Cortex of kidney (tissue), 1 donor: ENCODE data around the gene OR6C76.

Experiments
- DNase-seq: peaks from one replicate; lab custom pipeline; 2025; lab: John Stamatoyannopoulos, UW

Gene OR6C76

DNA sequence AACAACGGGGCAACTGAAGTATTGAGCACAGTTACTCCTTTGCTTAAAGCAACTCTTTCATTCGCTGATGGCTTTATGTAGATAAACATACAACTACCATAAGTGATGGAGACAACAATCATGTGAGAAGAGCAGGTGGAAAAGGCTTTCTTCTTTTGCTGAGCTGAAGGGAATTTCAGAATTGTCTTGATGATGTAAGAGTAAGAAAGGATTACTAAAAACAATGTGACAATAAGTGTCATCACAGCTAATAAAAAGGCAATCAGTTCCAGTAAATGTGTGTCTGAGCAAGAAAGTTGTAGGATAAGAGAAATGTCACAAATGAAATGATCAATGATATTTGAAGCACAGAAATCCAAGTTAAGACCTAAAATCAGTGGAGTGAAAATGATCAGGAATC lies 43.2 kb downstream of the OR6C76 start:
- DNase-seq: no peak

DNA sequence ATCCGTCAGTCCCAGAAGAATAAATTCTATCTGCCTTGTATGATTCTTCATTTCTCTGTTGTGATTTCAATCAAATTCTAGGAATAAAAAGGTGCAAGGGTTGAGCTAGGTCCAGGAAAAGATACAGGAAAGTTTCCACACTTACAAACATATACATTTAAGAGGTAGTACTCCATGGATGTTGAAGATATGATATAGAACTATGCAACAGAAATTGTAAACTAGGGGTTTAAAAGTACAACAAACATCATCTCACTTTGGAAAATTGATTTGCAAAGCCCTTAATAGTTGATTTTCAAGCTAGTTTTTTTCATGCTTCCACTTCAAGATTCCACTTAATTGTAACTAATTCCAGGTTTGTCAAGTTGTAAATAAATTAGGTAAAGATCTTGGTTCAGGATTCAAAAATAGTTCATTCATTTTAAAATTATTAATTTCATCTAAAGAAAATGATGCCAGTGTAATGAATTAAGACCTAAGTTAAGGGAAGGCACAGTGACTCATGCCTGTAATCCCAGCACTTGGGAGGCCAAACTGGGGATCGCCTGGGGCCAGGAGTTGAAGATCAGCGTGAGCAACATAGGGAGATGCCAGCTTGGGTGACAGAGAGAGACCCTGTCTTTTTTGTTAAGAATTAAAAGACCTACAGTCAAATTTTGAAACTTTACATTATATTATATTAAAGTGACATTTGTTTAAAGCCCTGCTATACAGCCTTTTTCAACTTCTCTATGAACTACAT lies 44.2 kb downstream of the OR6C76 start, which contains the start of gene OR6C70:
Gene OR6C70 (minus strand): TSS at position 51 of the 742 bp plus-strand sequence. CDS start 0 bp downstream, at position 51.
- DNase-seq: no peak

- DNase-seq: no peak
Observed at GRCh38 chr12:55472264-55472663, 46.2 kb downstream of the OR6C76 start.
